PC-3 (cell line): ENCODE data around the gene YIF1A. TPM values are rescaled to one million over a fixed set of nuclear protein-coding genes. Genes with fewer than 3 reads are reported as not detected.

Experiments used
- ATAC-seq: fragments of 200-7000 bp; cut with Tn5 transposase; 2 replicates; pipeline ENCODE4 v1.9.1; 2020; ENCODE audit warnings: mild to moderate bottlenecking, moderate library complexity
- BruUV-seq: library from RNA; stranded (reverse); fragments of 400-500 nt; replicated peaks from 2 replicates; lab custom pipeline; 2021; lab: Mats Ljungman, UMichigan
- CTCF ChIA-PET: fragments of 300-600 bp; sonication (Branson Sonifier 250); formaldehyde crosslinking; loops from one replicate; lab custom pipeline; 2022; ENCODE audit warnings: antibody characterized with exemption; lab: Charles Lee
- POLR2A ChIA-PET: fragments of 300-600 bp; sonication (Branson Sonifier 250); formaldehyde crosslinking; loops from one replicate; lab custom pipeline; 2022; ENCODE audit warnings: antibody characterized with exemption; ENCODE audit not compliant: unreplicated experiment; lab: Charles Lee
- DNase-seq: peaks from one replicate; pipeline ENCODE4 v3.0.0-alpha.2; 2015
- H2AFZ ChIP-seq: fragments of 300-600 bp; sonication (generic); 2 replicates; pipeline ENCODE4 v1.6.0; 2016; ENCODE audit warnings: antibody characterized with exemption, low read length
- H3F3A ChIP-seq: fragments of 300-600 bp; sonication (generic); one replicate; pipeline ENCODE4 v1.6.0; 2017; ENCODE audit warnings: antibody characterized with exemption, low read length, control low read depth, mild to moderate bottlenecking; ENCODE audit not compliant: unreplicated experiment
- H3K27ac ChIP-seq: fragments of 300-600 bp; sonication (generic); 2 replicates; pipeline ENCODE4 v1.5.1; 2016; ENCODE audit warnings: mild to moderate bottlenecking, low read length
- H3K27me3 ChIP-seq: fragments of 300-600 bp; sonication (generic); 2 replicates; pipeline ENCODE4 v1.6.1; 2016; ENCODE audit warnings: low read length, mixed read lengths
- H3K36me3 ChIP-seq: fragments of 300-600 bp; sonication (generic); 2 replicates; pipeline ENCODE4 v1.6.1; 2016; ENCODE audit warnings: low read depth, mixed run types, low read length, mixed read lengths
- H3K4me1 ChIP-seq: fragments of 300-600 bp; sonication (generic); 2 replicates; pipeline ENCODE4 v1.5.1; 2016; ENCODE audit warnings: low read length; ENCODE audit not compliant: insufficient read depth
- H3K4me2 ChIP-seq: fragments of 300-600 bp; sonication (generic); 2 replicates; pipeline ENCODE4 v1.6.0; 2016; ENCODE audit warnings: low read length
- H3K4me3 ChIP-seq: fragments of 300-600 bp; sonication (generic); 2 replicates; pipeline ENCODE4 v1.5.1; 2016; ENCODE audit warnings: mild to moderate bottlenecking, low read length, mixed read lengths
- H3K79me2 ChIP-seq: fragments of 300-600 bp; sonication (generic); 2 replicates; pipeline ENCODE4 v1.6.1; 2017; ENCODE audit warnings: low read length, mixed read lengths
- H3K9ac ChIP-seq: fragments of 300-600 bp; sonication (generic); 2 replicates; pipeline ENCODE4 v1.6.0; 2016; ENCODE audit warnings: mild to moderate bottlenecking, low read length
- H3K9me2 ChIP-seq: fragments of 300-600 bp; sonication (generic); replicated peaks from 2 replicates; pipeline ENCODE4 v1.6.1; 2016; ENCODE audit warnings: mixed run types, low read length, mixed read lengths
- H3K9me3 ChIP-seq: fragments of 300-600 bp; sonication (generic); 2 replicates; pipeline ENCODE4 v1.6.1; 2016; ENCODE audit warnings: low read length, mixed read lengths
- H4K20me1 ChIP-seq: fragments of 300-600 bp; sonication (generic); 2 replicates; pipeline ENCODE4 v1.6.1; 2016; ENCODE audit warnings: low read length, mixed read lengths
- CTCF ChIP-seq: fragments of 300-600 bp; sonication (generic); conservative IDR thresholded peaks from 2 replicates; pipeline ENCODE4 v1.5.1; 2017; ENCODE audit warnings: antibody characterized with exemption, low read depth, mild to moderate bottlenecking, low read length
- EZH2 ChIP-seq: fragments of 300-600 bp; sonication (generic); IDR thresholded peaks from one replicate; pipeline ENCODE4 v1.6.1; 2017; ENCODE audit warnings: antibody characterized with exemption, mild to moderate bottlenecking, low read length; ENCODE audit not compliant: unreplicated experiment
- EZH2phosphoT487 ChIP-seq: fragments of 300-600 bp; sonication (generic); IDR thresholded peaks from 2 replicates; pipeline ENCODE4 v1.6.1; 2018; ENCODE audit warnings: mild to moderate bottlenecking, antibody characterized with exemption, low read length, borderline replicate concordance
- intact Hi-C: fragments of 100-400 bp; cut with micrococcal nuclease; formaldehyde crosslinking; loops from 2 replicates; pipeline ENCODE4 v1.9.0; 2023
- total RNA-seq: library from RNA; depleted of rRNA; stranded (reverse); fragments of >200 nt; gene quantifications from 2 replicates; pipeline ENCODE4 v1.2.3, GENCODE V29; 2014

The YIF1A gene
- total RNA-seq, 1 experiment from 2014 or later = 236 TPM

- DNase-seq (no peak), ATAC-seq (no peak)
- H3K4me3 ChIP-seq = no peak overlapping the region
- BruUV-seq = no TSS peak
- H3F3A ChIP-seq = no peaks in the 10 kb centered on the region
- H3K9me3 ChIP-seq = no peaks in the 10 kb centered on the region
- CTCF ChIA-PET = no interaction called here
- H3K4me1 ChIP-seq = peaks cover 5% of the 10 kb centered on the region
- no peaks in the 10 kb centered on the region for H3K79me2 ChIP-seq
- no peak overlapping the region for H3K27ac ChIP-seq
- POLR2A ChIA-PET = no interaction called here
- H2AFZ ChIP-seq = no peak overlapping the region
- no peaks in the 10 kb centered on the region for H3K9me2 ChIP-seq
- intact Hi-C loops = no loop called here
- H4K20me1 ChIP-seq = no peaks in the 10 kb centered on the region
- H3K36me3 ChIP-seq = no peaks in the 10 kb centered on the region
- H3K9ac ChIP-seq = no peak overlapping the region
- no peak overlapping the region for H3K4me2 ChIP-seq
- no peak for TF ChIP-seq EZH2
- TF ChIP-seq CTCF = no peak
- TF ChIP-seq EZH2phosphoT487 = no peak
- no peaks in the 10 kb centered on the region for H3K27me3 ChIP-seq
These were observed 26.5 kb upstream of the YIF1A start for GRCh38 chr11:66315498-66315885.

- TF ChIP-seq CTCF (no peak), EZH2phosphoT487 (no peak), EZH2 (no peak)
- ChIA-PET CTCF (interaction anchor here (0.6 kb wide), 1 partner anchor 152 kb away, joined by 4 read pairs; no protein-coding TSS in a partner anchor), POLR2A (no interaction called here)
- no peaks in the 10 kb centered on the region for H3K27me3 ChIP-seq
- intact Hi-C loops = no loop called here
- H3K4me1 ChIP-seq = peaks cover 5% of the 10 kb centered on the region
- H3K9me3 ChIP-seq = no peaks in the 10 kb centered on the region
- no peaks in the 10 kb centered on the region for H3K79me2 ChIP-seq
- H3K4me3 ChIP-seq = no peak overlapping the region
- no peaks in the 10 kb centered on the region for H3K36me3 ChIP-seq
- no peak overlapping the region for H3K27ac ChIP-seq
- DNase-seq = no peak
- no peak overlapping the region for H3K4me2 ChIP-seq
- no peaks in the 10 kb centered on the region for H3K9me2 ChIP-seq
- BruUV-seq = no TSS peak
- no peak overlapping the region for H2AFZ ChIP-seq
- no peaks in the 10 kb centered on the region for H3F3A ChIP-seq
- H3K9ac ChIP-seq = no peak overlapping the region
- no peak for ATAC-seq
- H4K20me1 ChIP-seq = no peaks in the 10 kb centered on the region
These were observed 25.9 kb upstream of the YIF1A start for GRCh38 chr11:66314561-66315497.

- H3K27ac ChIP-seq = no peak overlapping the region
- H3K4me3 ChIP-seq = no peak overlapping the region
- no peaks in the 10 kb centered on the region for H3K9me3 ChIP-seq
- H3F3A ChIP-seq = no peaks in the 10 kb centered on the region
- H3K9ac ChIP-seq = no peak overlapping the region
- ATAC-seq (no peak), DNase-seq (no peak)
- H3K9me2 ChIP-seq = no peaks in the 10 kb centered on the region
- H3K4me2 ChIP-seq = no peak overlapping the region
- H3K4me1 ChIP-seq = peaks cover 5% of the 10 kb centered on the region
- no peaks in the 10 kb centered on the region for H3K27me3 ChIP-seq
- intact Hi-C loops = no loop called here
- POLR2A ChIA-PET = no interaction called here
- no TSS peak for BruUV-seq
- no peaks in the 10 kb centered on the region for H4K20me1 ChIP-seq
- CTCF ChIA-PET = interaction anchor here (0.6 kb wide), 1 partner anchor 152 kb away, joined by 4 read pairs; no protein-coding TSS in a partner anchor
- H3K79me2 ChIP-seq = no peaks in the 10 kb centered on the region
- H2AFZ ChIP-seq = no peak overlapping the region
- H3K36me3 ChIP-seq = no peaks in the 10 kb centered on the region
- no peak for TF ChIP-seq EZH2phosphoT487
- TF ChIP-seq CTCF = no peak
- TF ChIP-seq EZH2 = no peak
These were observed 25.2 kb upstream of the YIF1A start for GRCh38 chr11:66314186-66314501.
